Muscle layer of duodenum (tissue), 2 donors: ENCODE measurements around the gene ARHGAP28.

ENCODE experiments used
- H3K27ac ChIP-seq: one replicate; pipeline ENCODE4 v1.7.0; 2013; ENCODE audit warnings: mild to moderate bottlenecking, low read length
- H3K27me3 ChIP-seq: one replicate; pipeline ENCODE4 v1.7.0; 2013; ENCODE audit warnings: low read depth, mild to moderate bottlenecking, control low read depth, low read length
- H3K36me3 ChIP-seq, 2 donors: one replicate each; pipeline ENCODE4 v1.7.0; 2013; ENCODE audit warnings: low read length in 2 of 2, control low read depth in 1 of 2, mild to moderate bottlenecking in 1 of 2; ENCODE audit not compliant: insufficient read depth in 2 of 2, control insufficient read depth in 1 of 2
- H3K4me1 ChIP-seq, 2 donors: one replicate each; pipeline ENCODE4 v1.7.0; 2013; ENCODE audit warnings: low read length in 2 of 2, mild to moderate bottlenecking in 2 of 2, control low read depth in 1 of 2, moderate library complexity in 1 of 2; ENCODE audit not compliant: insufficient read depth in 2 of 2, control insufficient read depth in 1 of 2
- H3K4me3 ChIP-seq, 2 donors: one replicate each; pipeline ENCODE4 v1.7.0; 2013; ENCODE audit warnings: low read length in 2 of 2, low read depth in 1 of 2, mild to moderate bottlenecking in 1 of 2
- H3K9me3 ChIP-seq, 2 donors: one replicate each; pipeline ENCODE4 v1.7.0; 2013; ENCODE audit warnings: low read length in 2 of 2, control low read depth in 1 of 2, mild to moderate bottlenecking in 1 of 2; ENCODE audit not compliant: control insufficient read depth in 1 of 2
- donor health status: healthy.

ARHGAP28 gene

GRCh38 chr18:6719098-6719846, 10.2 kb upstream of the ARHGAP28 start:
- H3K9me3 ChIP-seq = no peaks in the 10 kb centered on the region
- no peak overlapping the region for H3K4me3 ChIP-seq
- no peak overlapping the region for H3K27ac ChIP-seq
- no peaks in the 10 kb centered on the region for H3K36me3 ChIP-seq
- no peaks in the 10 kb centered on the region for H3K4me1 ChIP-seq
- H3K27me3 ChIP-seq = no peaks in the 10 kb centered on the region

GRCh38 chr18:6719910-6720683, 9.4 kb upstream of the ARHGAP28 start:
- no peaks in the 10 kb centered on the region for H3K4me1 ChIP-seq
- no peak overlapping the region for H3K27ac ChIP-seq
- no peak overlapping the region for H3K4me3 ChIP-seq
- no peaks in the 10 kb centered on the region for H3K9me3 ChIP-seq
- H3K27me3 ChIP-seq = no peaks in the 10 kb centered on the region
- no peaks in the 10 kb centered on the region for H3K36me3 ChIP-seq

DNA sequence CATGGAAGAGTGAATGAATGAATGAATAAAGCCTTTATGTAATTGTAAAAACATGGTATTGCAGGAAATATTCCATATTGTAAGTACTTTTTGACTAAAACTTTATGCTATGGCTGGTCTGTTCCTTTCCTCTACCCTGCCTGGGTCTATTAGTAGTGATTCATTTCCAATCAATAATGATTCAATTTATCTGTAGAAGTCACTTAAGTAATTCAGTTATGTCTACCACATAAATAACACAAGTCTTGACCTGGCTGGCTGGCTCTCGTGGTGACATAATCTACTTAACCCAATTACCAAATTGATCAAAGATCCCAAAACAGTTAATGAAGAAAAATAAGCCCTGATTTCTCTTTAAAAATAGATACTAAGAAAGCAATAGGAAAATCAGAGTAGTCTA, 7.8 kb upstream of the ARHGAP28 start:
- Histone ChIP-seq H3K4me1 (no peaks in the 10 kb centered on the region), H3K27ac (no peak overlapping the region), H3K36me3 (no peaks in the 10 kb centered on the region), H3K4me3 (no peak overlapping the region), H3K27me3 (no peaks in the 10 kb centered on the region), H3K9me3 (no peaks in the 10 kb centered on the region)

DNA sequence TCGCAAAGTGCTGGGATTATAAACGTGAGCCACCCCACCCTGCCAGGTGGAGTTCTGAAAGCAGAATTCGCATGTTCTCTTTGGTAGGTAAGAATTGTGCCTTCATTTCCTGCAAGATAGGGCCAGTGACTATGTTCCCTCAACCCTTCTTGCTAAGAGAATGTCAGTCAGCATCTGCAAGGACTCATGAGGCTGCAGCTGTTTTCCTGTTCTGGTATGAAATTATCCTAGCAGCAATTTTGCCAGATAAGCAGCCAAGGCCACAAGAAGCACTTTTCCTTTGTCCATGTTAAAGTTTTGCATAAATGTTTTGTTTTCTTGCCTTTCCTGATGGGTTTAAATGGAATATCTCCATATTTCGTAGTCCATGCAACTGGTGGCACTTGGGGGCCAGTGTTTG, 6.8 kb upstream of the ARHGAP28 start:
- no peaks in the 10 kb centered on the region for H3K9me3 ChIP-seq
- H3K27me3 ChIP-seq = no peaks in the 10 kb centered on the region
- no peaks in the 10 kb centered on the region for H3K36me3 ChIP-seq
- no peaks in the 10 kb centered on the region for H3K4me1 ChIP-seq
- no peak overlapping the region for H3K27ac ChIP-seq
- H3K4me3 ChIP-seq = no peak overlapping the region

DNA sequence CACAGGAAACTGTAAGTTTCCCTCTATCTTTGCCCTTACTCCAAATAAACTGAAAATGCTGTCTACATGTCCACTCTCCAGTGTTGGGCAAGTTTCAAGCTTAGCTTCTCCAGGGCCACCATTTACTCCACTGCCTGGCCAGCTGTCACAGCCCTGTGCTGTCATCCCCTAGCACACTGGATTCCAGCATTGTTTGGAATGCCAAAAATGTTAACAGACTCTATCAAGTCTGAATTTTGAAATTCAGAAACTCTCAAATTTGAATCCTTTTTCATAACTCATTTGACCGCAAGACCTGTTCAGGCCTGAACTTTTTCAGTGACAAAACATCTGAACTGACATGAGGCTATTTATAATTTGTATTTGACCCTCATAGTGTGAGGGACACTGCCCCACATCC, 5.2 kb upstream of the ARHGAP28 start:
- H3K4me1 ChIP-seq = no peaks in the 10 kb centered on the region
- no peaks in the 10 kb centered on the region for H3K27me3 ChIP-seq

GRCh38 chr18:6728331-6728730, 1.2 kb upstream of the ARHGAP28 start:
- peak overlapping the region; percentile 40 for H3K27ac ChIP-seq

More for the DNA sequence above, 5.2 kb upstream of the ARHGAP28 start:
- Histone ChIP-seq H3K9me3 (no peaks in the 10 kb centered on the region), H3K27ac (no peak overlapping the region), H3K4me3 (no peak overlapping the region), H3K36me3 (no peaks in the 10 kb centered on the region)

GRCh38 chr18:6728809-6729246, 688 bp upstream of the ARHGAP28 start:
- no peaks in the 10 kb centered on the region for H3K4me1 ChIP-seq
- peak overlapping the region; percentile 35 to 79 for H3K4me3 ChIP-seq
- H3K27me3 ChIP-seq = no peaks in the 10 kb centered on the region
- peak overlapping the region; percentile 40 for H3K27ac ChIP-seq
- H3K9me3 ChIP-seq = no peaks in the 10 kb centered on the region
- H3K36me3 ChIP-seq = no peaks in the 10 kb centered on the region

More at GRCh38 chr18:6728331-6728730, 1.2 kb upstream of the ARHGAP28 start:
- no peaks in the 10 kb centered on the region for H3K9me3 ChIP-seq
- H3K4me3 ChIP-seq = no peak overlapping the region
- no peaks in the 10 kb centered on the region for H3K27me3 ChIP-seq
- H3K4me1 ChIP-seq = no peaks in the 10 kb centered on the region
- no peaks in the 10 kb centered on the region for H3K36me3 ChIP-seq

GRCh38 chr18:6730416-6731221, 1.1 kb downstream of the ARHGAP28 start:
- Histone ChIP-seq H3K27me3 (no peaks in the 10 kb centered on the region), H3K4me3 (peak overlapping the region; percentile 42 to 79), H3K4me1 (no peaks in the 10 kb centered on the region), H3K9me3 (no peaks in the 10 kb centered on the region), H3K27ac (peak overlapping the region; percentile 25), H3K36me3 (no peaks in the 10 kb centered on the region)

DNA sequence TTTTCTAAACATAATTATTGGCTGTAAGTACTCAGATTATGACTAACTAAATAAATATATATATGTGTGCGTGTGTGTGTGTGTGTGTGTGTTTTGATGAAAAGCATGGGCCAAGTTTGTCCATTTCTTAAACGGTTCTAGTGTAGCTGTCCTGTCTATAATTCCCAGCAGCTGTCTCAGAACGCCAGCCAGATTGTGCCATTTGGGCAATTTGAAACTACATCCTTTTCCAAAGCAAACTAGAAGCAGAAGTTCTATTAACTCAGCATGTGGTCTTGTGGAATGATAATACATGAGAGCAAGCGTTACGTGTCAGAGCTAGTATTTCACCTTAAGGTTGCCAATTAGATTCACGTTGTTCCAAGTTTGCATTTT, 1.7 kb downstream of the ARHGAP28 start:
- Histone ChIP-seq H3K9me3 (no peaks in the 10 kb centered on the region), H3K36me3 (no peaks in the 10 kb centered on the region), H3K4me3 (peak overlapping the region in 1 of 2 donors; percentile 42), H3K27me3 (no peaks in the 10 kb centered on the region), H3K27ac (no peak overlapping the region), H3K4me1 (no peaks in the 10 kb centered on the region)

DNA sequence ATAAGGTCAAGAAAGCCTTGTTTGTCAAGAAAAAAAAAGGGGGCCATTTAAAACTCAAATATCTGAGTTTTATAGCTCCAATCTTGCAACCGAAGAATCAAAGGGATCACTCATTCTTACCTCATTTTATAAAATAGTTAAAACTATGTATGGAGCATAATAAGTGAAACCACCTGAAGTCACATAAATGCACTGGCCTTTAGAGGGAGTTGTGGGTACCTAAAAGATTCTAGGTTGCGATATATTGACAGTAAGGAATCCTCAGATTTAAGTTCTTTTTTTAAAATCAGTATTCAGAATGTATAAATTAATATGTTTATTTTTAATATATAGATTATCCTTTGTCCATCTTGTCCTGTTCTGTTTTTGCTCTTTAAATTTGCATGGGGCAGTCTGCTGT, 3.4 kb downstream of the ARHGAP28 start:
- Histone ChIP-seq H3K36me3 (no peaks in the 10 kb centered on the region), H3K27me3 (no peaks in the 10 kb centered on the region), H3K27ac (no peak overlapping the region), H3K9me3 (no peaks in the 10 kb centered on the region), H3K4me3 (no peak overlapping the region), H3K4me1 (peaks cover 0 to 3% of the 10 kb centered on the region in 2 donors)

- Histone ChIP-seq H3K4me3 (no peak overlapping the region), H3K9me3 (no peaks in the 10 kb centered on the region), H3K4me1 (peaks cover 0 to 3% of the 10 kb centered on the region in 2 donors), H3K27ac (no peak overlapping the region), H3K36me3 (no peaks in the 10 kb centered on the region), H3K27me3 (no peaks in the 10 kb centered on the region)
Measured at GRCh38 chr18:6733758-6734157, 4.2 kb downstream of the ARHGAP28 start.
